SU-DHL-6 (cell line): Measurements from ENCODE around the gene BCAR1.
A peak's percentile ranks its signal among the peaks of the same experiment; 100 is the strongest.

Experiments used
- H2AFZ ChIP-seq: fragments of 200-600 bp; sonication (generic); 2 replicates; pipeline ENCODE4 v1.6.1; 2014; ENCODE audit warnings: low read depth, mild to moderate bottlenecking, moderate library complexity, mixed read lengths, antibody characterized with exemption, low read length; ENCODE audit not compliant: severe bottlenecking
- H3F3A ChIP-seq: fragments of 200-600 bp; shearing (Covaris generic); 2 replicates; pipeline ENCODE4 v1.6.0; 2016; ENCODE audit warnings: antibody characterized with exemption, mild to moderate bottlenecking; ENCODE audit not compliant: insufficient read depth
- H3K27ac ChIP-seq: fragments of 200-600 bp; sonication (generic); 2 replicates; pipeline ENCODE4 v1.5.1; 2016; ENCODE audit warnings: low read depth, mild to moderate bottlenecking, low read length, moderate library complexity, mixed read lengths
- H3K27me3 ChIP-seq: fragments of 200-600 bp; sonication (generic), shearing (Covaris generic); 2 replicates; pipeline ENCODE4 v1.6.0; 2014; ENCODE audit warnings: mild to moderate bottlenecking, low read length
- H3K36me3 ChIP-seq: fragments of 200-600 bp; sonication (generic); 2 replicates; pipeline ENCODE4 v1.6.1; 2014; ENCODE audit warnings: mild to moderate bottlenecking, low read length, mixed read lengths
- H3K4me2 ChIP-seq: fragments of 300-600, 200-600 bp; shearing (Covaris generic), sonication (generic); 2 replicates; pipeline ENCODE4 v1.6.0; 2014; ENCODE audit warnings: low read length, low read depth, mild to moderate bottlenecking; ENCODE audit not compliant: poor library complexity, severe bottlenecking
- H3K4me3 ChIP-seq: fragments of 200-600 bp; sonication (generic); 2 replicates; pipeline ENCODE4 v1.5.1; 2014; ENCODE audit warnings: antibody characterized with exemption, low read length, mild to moderate bottlenecking, mixed read lengths; ENCODE audit not compliant: insufficient read depth, poor library complexity, severe bottlenecking
- H3K79me2 ChIP-seq: fragments of 200-600 bp; sonication (generic); 2 replicates; pipeline ENCODE4 v1.6.1; 2014; ENCODE audit warnings: mild to moderate bottlenecking, low read length, moderate library complexity; ENCODE audit not compliant: insufficient read depth
- H3K9ac ChIP-seq: fragments of 200-600 bp; sonication (generic); 2 replicates; pipeline ENCODE4 v1.7.0; 2014; ENCODE audit warnings: mild to moderate bottlenecking, low read length
- H3K9me2 ChIP-seq: fragments of 200-600 bp; sonication (generic); replicated peaks from 2 replicates; pipeline ENCODE4 v1.6.1; 2014; ENCODE audit warnings: low read length; ENCODE audit not compliant: insufficient read depth
- H3K9me3 ChIP-seq: fragments of 200-600 bp; sonication (generic); 2 replicates; pipeline ENCODE4 v1.6.1; 2014; ENCODE audit warnings: low read length, mixed read lengths; ENCODE audit not compliant: insufficient read depth
- H4K20me1 ChIP-seq: fragments of 200-600 bp; sonication (generic); 2 replicates; pipeline ENCODE4 v1.6.1; 2014; ENCODE audit warnings: low read depth, mild to moderate bottlenecking, antibody characterized with exemption, low read length, moderate library complexity, mixed read lengths
- EZH2phosphoT487 ChIP-seq: fragments of 200-600 bp; sonication (generic), shearing (Covaris generic); conservative IDR thresholded peaks from 2 replicates; pipeline ENCODE4 v1.6.1; 2018; ENCODE audit warnings: mild to moderate bottlenecking, antibody characterized with exemption, low read length, moderate library complexity, mixed read lengths
- TF ChIP-seq, protein P1 (sequence below): fragments of 200-600 bp; sonication (generic); IDR thresholded peaks from one replicate; pipeline ENCODE4 v1.5.1; 2017; ENCODE audit warnings: antibody characterized with exemption, mild to moderate bottlenecking, low read length, moderate library complexity; ENCODE audit not compliant: insufficient read depth, poor library complexity, severe bottlenecking

The BCAR1 gene

DNA sequence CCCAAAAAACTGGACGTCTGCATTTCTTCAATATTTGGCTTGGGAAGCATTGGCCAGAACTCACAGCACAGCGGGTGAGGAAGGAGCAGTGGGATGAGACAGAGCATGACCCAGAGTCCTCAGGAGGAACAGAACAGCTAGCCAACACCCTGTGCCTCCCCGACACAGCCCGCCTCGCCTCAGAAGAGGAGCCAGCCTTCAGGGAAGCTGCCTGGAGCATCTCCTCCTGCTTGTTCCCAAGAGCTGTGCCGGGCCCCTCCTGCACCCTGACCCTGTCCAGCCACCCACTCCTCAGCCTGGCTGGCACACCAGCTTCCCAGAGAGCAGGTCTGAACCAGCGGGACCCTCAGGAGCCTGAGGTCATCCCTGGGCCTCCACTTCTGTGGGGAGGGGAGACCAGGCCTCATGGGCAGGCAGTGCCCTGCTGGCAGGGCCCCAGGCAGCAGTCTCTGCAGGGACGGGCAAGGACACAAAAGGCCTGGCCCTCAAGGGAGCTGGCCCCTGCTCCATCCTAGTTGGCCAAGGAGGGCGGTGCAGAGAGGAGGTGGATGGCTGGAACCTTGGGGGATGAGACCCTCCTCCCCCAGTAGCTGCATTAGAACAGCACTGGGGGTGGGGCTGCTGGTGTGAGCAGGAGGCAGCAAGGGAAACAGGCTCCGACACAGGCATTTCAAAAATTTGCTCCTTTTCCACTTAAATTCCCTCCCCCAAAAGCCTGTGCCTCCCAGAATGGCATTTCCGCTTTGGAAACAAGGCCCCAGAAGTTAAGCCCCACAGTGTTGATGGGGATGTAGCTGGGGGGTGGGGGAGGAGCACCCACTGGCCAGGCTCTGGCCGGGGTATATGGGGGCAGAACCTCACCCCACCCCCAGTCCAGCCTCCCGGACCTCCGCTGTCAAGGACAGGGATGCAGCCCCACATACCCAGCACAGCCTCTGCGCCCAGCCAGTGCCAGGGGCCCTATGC is 1.8 kb upstream of the BCAR1 start:
- Histone ChIP-seq H3K27ac (no peak overlapping the region), H3F3A (no peaks in the 10 kb centered on the region), H3K27me3 (peaks cover 3% of the 10 kb centered on the region; the same call in 1 of the 2 replicates), H3K4me2 (no peak overlapping the region), H4K20me1 (no peaks in the 10 kb centered on the region), H3K9me2 (no peaks in the 10 kb centered on the region), H2AFZ (no peak overlapping the region), H3K9me3 (no peaks in the 10 kb centered on the region), H3K9ac (no peak overlapping the region), H3K79me2 (no peaks in the 10 kb centered on the region), H3K4me3 (no peak overlapping the region), H3K36me3 (no peaks in the 10 kb centered on the region)
- TF ChIP-seq EZH2phosphoT487 = no peak
- TF ChIP-seq, protein P1, sequence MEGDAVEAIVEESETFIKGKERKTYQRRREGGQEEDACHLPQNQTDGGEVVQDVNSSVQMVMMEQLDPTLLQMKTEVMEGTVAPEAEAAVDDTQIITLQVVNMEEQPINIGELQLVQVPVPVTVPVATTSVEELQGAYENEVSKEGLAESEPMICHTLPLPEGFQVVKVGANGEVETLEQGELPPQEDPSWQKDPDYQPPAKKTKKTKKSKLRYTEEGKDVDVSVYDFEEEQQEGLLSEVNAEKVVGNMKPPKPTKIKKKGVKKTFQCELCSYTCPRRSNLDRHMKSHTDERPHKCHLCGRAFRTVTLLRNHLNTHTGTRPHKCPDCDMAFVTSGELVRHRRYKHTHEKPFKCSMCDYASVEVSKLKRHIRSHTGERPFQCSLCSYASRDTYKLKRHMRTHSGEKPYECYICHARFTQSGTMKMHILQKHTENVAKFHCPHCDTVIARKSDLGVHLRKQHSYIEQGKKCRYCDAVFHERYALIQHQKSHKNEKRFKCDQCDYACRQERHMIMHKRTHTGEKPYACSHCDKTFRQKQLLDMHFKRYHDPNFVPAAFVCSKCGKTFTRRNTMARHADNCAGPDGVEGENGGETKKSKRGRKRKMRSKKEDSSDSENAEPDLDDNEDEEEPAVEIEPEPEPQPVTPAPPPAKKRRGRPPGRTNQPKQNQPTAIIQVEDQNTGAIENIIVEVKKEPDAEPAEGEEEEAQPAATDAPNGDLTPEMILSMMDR = no peak

- Histone ChIP-seq H3K27ac (no peak overlapping the region), H3K27me3 (peaks cover 3% of the 10 kb centered on the region; the same call in 1 of the 2 replicates)
Observed at GRCh38 chr16:75252049-75252864, 833 bp upstream of the BCAR1 start.

GRCh38 chr16:75250809-75251279 is 580 bp downstream of the BCAR1 start:
- Histone ChIP-seq H3K4me2 (peak overlapping the region; percentile 86), H3F3A (no peaks in the 10 kb centered on the region), H4K20me1 (no peaks in the 10 kb centered on the region), H3K9me2 (no peaks in the 10 kb centered on the region), H3K79me2 (no peaks in the 10 kb centered on the region), H3K9me3 (no peaks in the 10 kb centered on the region), H3K36me3 (no peaks in the 10 kb centered on the region), H3K9ac (peak overlapping the region; percentile 77), H2AFZ (peak overlapping the region; percentile 91), H3K27ac (no peak overlapping the region), H3K27me3 (peaks cover 3% of the 10 kb centered on the region; the same call in 1 of the 2 replicates), H3K4me3 (peak overlapping the region; percentile 96)
- TF ChIP-seq, protein P1 = no peak
- TF ChIP-seq EZH2phosphoT487 = no peak

More at GRCh38 chr16:75252049-75252864, 833 bp upstream of the BCAR1 start:
- Histone ChIP-seq H3K79me2 (no peaks in the 10 kb centered on the region), H3K9me3 (no peaks in the 10 kb centered on the region), H2AFZ (no peak overlapping the region), H3K4me3 (no peak overlapping the region), H3K9me2 (no peaks in the 10 kb centered on the region), H3K36me3 (no peaks in the 10 kb centered on the region), H3K4me2 (peak overlapping the region; percentile 35), H3F3A (no peaks in the 10 kb centered on the region), H4K20me1 (no peaks in the 10 kb centered on the region), H3K9ac (no peak overlapping the region)
- no peak for TF ChIP-seq EZH2phosphoT487
- TF ChIP-seq, protein P1 = no peak
